IMR-90 (cell line): ENCODE results near the gene TPH1. TPM values are rescaled to one million over a fixed set of nuclear protein-coding genes. Genes with fewer than 3 reads are reported as not detected.

Source experiments
- ATAC-seq: fragments of 200-7000 bp; cut with Tn5 transposase; 2 replicates; pipeline ENCODE4 v1.9.1; 2020; ENCODE audit warnings: low read depth, mild to moderate bottlenecking, moderate library complexity
- BruUV-seq: library from RNA; stranded (reverse); fragments of 400-500 nt; replicated peaks from 2 replicates; lab custom pipeline; 2021; lab: Mats Ljungman, UMichigan
- CTCF ChIA-PET: fragments of 300-600 bp; formaldehyde crosslinking; extraction: SDS; loops from one replicate; lab custom pipeline; 2021; ENCODE audit warnings: antibody characterized with exemption; lab: Yijun Ruan, JAX
- POLR2A ChIA-PET: fragments of 300-600 bp; sonication (Branson Sonifier 250); formaldehyde crosslinking; loops from one replicate; lab custom pipeline; 2022; ENCODE audit warnings: antibody characterized with exemption; ENCODE audit not compliant: unreplicated experiment; lab: Charles Lee
- DNase-seq: peaks from one replicate; pipeline ENCODE4 v3.0.0; 2013
- H2AFZ ChIP-seq: replicated peaks from 2 replicates; pipeline ENCODE3; 2013; ENCODE audit warnings: low read length, mild to moderate bottlenecking; ENCODE audit not compliant: poor library complexity
- H2AK5ac ChIP-seq: 2 replicates; pipeline ENCODE4 v1.6.1; 2013; ENCODE audit warnings: low read depth, low read length, inconsistent platforms
- H2AK9ac ChIP-seq: replicated peaks from 2 replicates; pipeline ENCODE3; 2013; ENCODE audit warnings: mild to moderate bottlenecking, low read depth, low read length, moderate library complexity; ENCODE audit not compliant: poor library complexity
- H2BK120ac ChIP-seq: 2 replicates; pipeline ENCODE4 v1.6.1; 2013; ENCODE audit warnings: low read depth, low read length, inconsistent platforms
- H2BK15ac ChIP-seq: 3 replicates; pipeline ENCODE4 v1.6.1; 2013; ENCODE audit warnings: low read depth, low read length, inconsistent platforms
- H2BK20ac ChIP-seq: 2 replicates; pipeline ENCODE4 v1.6.1; 2013; ENCODE audit warnings: low read depth, mild to moderate bottlenecking, inconsistent platforms, low read length, moderate library complexity
- H2BK5ac ChIP-seq: 2 replicates; pipeline ENCODE4 v1.6.1; 2013; ENCODE audit warnings: mild to moderate bottlenecking, low read depth, low read length, inconsistent platforms; ENCODE audit not compliant: poor library complexity, severe bottlenecking
- H3K14ac ChIP-seq: replicated peaks from 2 replicates; pipeline ENCODE4 v1.6.1; 2013; ENCODE audit warnings: low read depth, low read length, inconsistent platforms
- H3K18ac ChIP-seq: 2 replicates; pipeline ENCODE4 v1.6.1; 2013; ENCODE audit warnings: low read depth, low read length, control low read depth
- H3K23ac ChIP-seq: 2 replicates; pipeline ENCODE4 v1.6.1; 2013; ENCODE audit warnings: low read depth, low read length, inconsistent platforms
- H3K27ac ChIP-seq: 2 replicates; pipeline ENCODE4 v1.5.1; 2013; ENCODE audit warnings: mild to moderate bottlenecking, control low read depth, low read length; ENCODE audit not compliant: insufficient read depth
- H3K27me3 ChIP-seq: 2 replicates; pipeline ENCODE4 v1.6.1; 2013; ENCODE audit warnings: low read length; ENCODE audit not compliant: control insufficient read depth, insufficient read depth
- H3K36me3 ChIP-seq: 2 replicates; pipeline ENCODE4 v1.6.1; 2013; ENCODE audit warnings: low read length, mixed read lengths; ENCODE audit not compliant: control insufficient read depth, insufficient read depth
- H3K4ac ChIP-seq: 2 replicates; pipeline ENCODE4 v1.6.1; 2013; ENCODE audit warnings: low read depth, low read length, inconsistent platforms
- H3K4me1 ChIP-seq: 2 replicates; pipeline ENCODE4 v1.6.1; 2013; ENCODE audit warnings: low read length, mixed read lengths; ENCODE audit not compliant: control insufficient read depth, insufficient read depth
- H3K4me2 ChIP-seq: 2 replicates; pipeline ENCODE4 v1.6.1; 2013; ENCODE audit warnings: low read depth, mild to moderate bottlenecking, control low read depth, low read length, moderate library complexity
- H3K4me3 ChIP-seq: 2 replicates; pipeline ENCODE4 v1.5.1; 2013; ENCODE audit warnings: low read depth, mild to moderate bottlenecking, control low read depth, low read length, moderate library complexity; ENCODE audit not compliant: insufficient read depth
- H3K56ac ChIP-seq: 2 replicates; pipeline ENCODE4 v1.6.1; 2013; ENCODE audit warnings: low read length, inconsistent platforms; ENCODE audit not compliant: insufficient read depth; ENCODE audit errors: extremely low read depth
- H3K79me1 ChIP-seq, 2 experiments: 2 replicates each; pipeline ENCODE4 v1.6.1; 2013; ENCODE audit warnings: low read length in 2 of 2, inconsistent platforms in 1 of 2, low read depth in 1 of 2
- H3K9ac ChIP-seq: 2 replicates; pipeline ENCODE4 v1.6.1; 2013; ENCODE audit warnings: low read depth, low read length, control low read depth
- H3K9me1 ChIP-seq: 2 replicates; pipeline ENCODE4 v1.6.1; 2013; ENCODE audit warnings: low read length, inconsistent platforms; ENCODE audit not compliant: insufficient read depth
- H3K9me3 ChIP-seq: 2 replicates; pipeline ENCODE4 v1.6.1; 2013; ENCODE audit warnings: low read length; ENCODE audit not compliant: control insufficient read depth, insufficient read depth
- H4K20me1 ChIP-seq: 2 replicates; pipeline ENCODE4 v1.6.1; 2013; ENCODE audit warnings: low read length, inconsistent platforms; ENCODE audit not compliant: insufficient read depth
- H4K5ac ChIP-seq: 2 replicates; pipeline ENCODE4 v1.6.1; 2013; ENCODE audit warnings: mild to moderate bottlenecking, low read depth, low read length, control low read depth
- H4K8ac ChIP-seq, 2 experiments: 2 replicates each; pipeline ENCODE4 v1.6.1; 2013; ENCODE audit warnings: low read depth in 2 of 2, low read length in 2 of 2, control low read depth in 1 of 2, inconsistent platforms in 1 of 2
- H4K91ac ChIP-seq: 2 replicates; pipeline ENCODE4 v1.6.1; 2013; ENCODE audit warnings: low read depth, low read length, inconsistent platforms; ENCODE audit not compliant: insufficient read depth
- BHLHE40 ChIP-seq: fragments of 150-350 bp; IDR thresholded peaks from 2 replicates; pipeline ENCODE4 v1.6.1; 2016; ENCODE audit warnings: mild to moderate bottlenecking, low read depth, low read length
- CEBPB ChIP-seq: IDR thresholded peaks from 2 replicates; pipeline ENCODE4 v1.6.1; 2012; ENCODE audit warnings: low read depth, low read length, improper control_type of control experiment
- CHD1 ChIP-seq: IDR thresholded peaks from 2 replicates; pipeline ENCODE4 v1.6.1; 2012; ENCODE audit warnings: low read depth, low read length, improper control_type of control experiment
- ELK1 ChIP-seq: fragments of 150-350 bp; IDR thresholded peaks from 2 replicates; pipeline ENCODE4 v1.6.1; 2016; ENCODE audit warnings: low read depth, mild to moderate bottlenecking, low read length, moderate library complexity, borderline replicate concordance
- MAZ ChIP-seq: IDR thresholded peaks from 2 replicates; pipeline ENCODE4 v1.6.1; 2012; ENCODE audit warnings: low read depth, mild to moderate bottlenecking, low read length, improper control_type of control experiment, moderate library complexity, borderline replicate concordance
- NFE2L2 ChIP-seq: fragments of 150-350 bp; IDR thresholded peaks from 2 replicates; pipeline ENCODE4 v1.6.1; 2016; ENCODE audit warnings: low read depth, mild to moderate bottlenecking, low read length
- RAD21 ChIP-seq: IDR thresholded peaks from 2 replicates; pipeline ENCODE4 v1.6.1; 2012; ENCODE audit warnings: low read length, improper control_type of control experiment
- RCOR1 ChIP-seq: IDR thresholded peaks from 2 replicates; pipeline ENCODE4 v1.6.1; 2012; ENCODE audit warnings: mild to moderate bottlenecking, low read length, improper control_type of control experiment; ENCODE audit not compliant: insufficient replicate concordance
- RFX5 ChIP-seq: IDR thresholded peaks from 2 replicates; pipeline ENCODE4 v1.8.0; 2012; ENCODE audit warnings: low read depth, mild to moderate bottlenecking, low read length, moderate library complexity
- SMC3 ChIP-seq: fragments of 150-350 bp; IDR thresholded peaks from 2 replicates; pipeline ENCODE4 v1.6.1; 2016; ENCODE audit warnings: low read depth, mild to moderate bottlenecking, antibody characterized with exemption, low read length, moderate library complexity
- USF2 ChIP-seq: fragments of 150-350 bp; IDR thresholded peaks from 2 replicates; pipeline ENCODE4 v1.6.1; 2017; ENCODE audit warnings: mild to moderate bottlenecking, antibody characterized with exemption, low read length, low read depth
- whole genome bisulfite sequencing, 2 experiments: methylation state at CpG; one replicate each; pipeline versions ENCODE4 v1.1.5 to v1.1.7; 2013; ENCODE audit warnings: missing lambda C conversion rate in 2 of 2; ENCODE audit not compliant: insufficient read length in 1 of 2; ENCODE audit errors: extremely low coverage in 2 of 2; 5-methylcytosine and 5-hydroxymethylcytosine counted together
- dilution Hi-C: fragments of 300-500 bp; cut with HindIII; formaldehyde crosslinking; loops from one replicate; pipeline ENCODE4 v1.14.3; 2018; ENCODE audit warnings: low sequenced_read_pairs; ENCODE audit not compliant: unreplicated experiment
- in situ Hi-C: fragments of 300-500 bp; cut with MboI; formaldehyde crosslinking; loops from 3 replicates; pipeline ENCODE4 v1.14.3; 2019; ENCODE audit warnings: low sequenced_read_pairs, inconsistent platforms, mixed read lengths
- intact Hi-C: fragments of 100-400 bp; cut with micrococcal nuclease; formaldehyde crosslinking; loops from 2 replicates; pipeline ENCODE4 v1.10.0; 2022
- polyA plus RNA-seq, 3 experiments: library from polyadenylated mRNA; depleted of rRNA; stranded (reverse); fragments of >200 nt; gene quantifications; 2 replicates each; pipeline ENCODE4 v1.2.3, GENCODE V29; 2012; ENCODE audit warnings: low replicate concordance in 1 of 3
- total RNA-seq: library from RNA; depleted of rRNA; stranded (reverse); fragments of >200 nt; gene quantifications from 2 replicates; pipeline ENCODE4 v1.2.3, GENCODE V29; 2012

The TPH1 gene
- total and polyA plus RNA-seq, 2 of the 4 experiments (the other 2 are of a cell fraction) = under 0.01 to 0.07 TPM

GRCh38 chr11:18056561-18057181 is 10.6 kb upstream of the TPH1 start:
- Histone ChIP-seq H2BK5ac (no peak overlapping the region), H3K36me3 (no peaks in the 10 kb centered on the region), H3K9me3 (no peaks in the 10 kb centered on the region), H3K9ac (no peak overlapping the region), H3K23ac (no peak overlapping the region), H3K4ac (no peak overlapping the region), H3K56ac (no peak overlapping the region), H2AK9ac (no peak overlapping the region), H2BK15ac (no peak overlapping the region), H2BK20ac (no peak overlapping the region), H4K20me1 (no peaks in the 10 kb centered on the region), H2AK5ac (no peak overlapping the region), H3K79me1 (no peaks in the 10 kb centered on the region), H3K4me2 (no peak overlapping the region), H3K14ac (no peak overlapping the region), H4K5ac (no peak overlapping the region), H3K27me3 (peaks cover 3% of the 10 kb centered on the region; the same call in 1 of the 2 replicates), H3K18ac (no peak overlapping the region), H3K4me3 (no peak overlapping the region), H2BK120ac (no peak overlapping the region), H3K27ac (no peak overlapping the region), H2AFZ (no peak overlapping the region), H4K91ac (no peak overlapping the region), H4K8ac (no peak overlapping the region), H3K9me1 (no peaks in the 10 kb centered on the region), H3K4me1 (no peaks in the 10 kb centered on the region)
- TF ChIP-seq CHD1 = no peak
- no peak for TF ChIP-seq RFX5
- no peak for TF ChIP-seq BHLHE40
- TF ChIP-seq SMC3 = no peak
- no peak for TF ChIP-seq NFE2L2
- no peak for TF ChIP-seq RAD21
- TF ChIP-seq MAZ = no peak
- no peak for TF ChIP-seq ELK1
- TF ChIP-seq USF2 = no peak
- TF ChIP-seq RCOR1 = no peak
- no peak for TF ChIP-seq CEBPB
- intact Hi-C loops = no loop called here
- ChIA-PET CTCF (no interaction called here), POLR2A (no interaction called here)
- no CpG with 5 or more reads among the region's 1 CpG for WGBS, 2 experiments
- no peak for ATAC-seq
- no TSS peak for BruUV-seq
- dilution Hi-C loops = no loop called here
- DNase-seq = no peak
- in situ Hi-C loops = no loop called here
